GM20000 (cell line): Measurements from ENCODE around the gene CNR1.

Experiments
- DNase-seq: peaks from one replicate; pipeline ENCODE4 v3.0.0; 2012; ENCODE audit warnings: low spot score
- TF ChIP-seq, protein P1 (sequence below): IDR thresholded peaks from 2 replicates; pipeline ENCODE4 v1.5.1; 2012; ENCODE audit warnings: mild to moderate bottlenecking, control low read depth; ENCODE audit errors: extremely low read depth, missing control alignments

CNR1 gene

DNA sequence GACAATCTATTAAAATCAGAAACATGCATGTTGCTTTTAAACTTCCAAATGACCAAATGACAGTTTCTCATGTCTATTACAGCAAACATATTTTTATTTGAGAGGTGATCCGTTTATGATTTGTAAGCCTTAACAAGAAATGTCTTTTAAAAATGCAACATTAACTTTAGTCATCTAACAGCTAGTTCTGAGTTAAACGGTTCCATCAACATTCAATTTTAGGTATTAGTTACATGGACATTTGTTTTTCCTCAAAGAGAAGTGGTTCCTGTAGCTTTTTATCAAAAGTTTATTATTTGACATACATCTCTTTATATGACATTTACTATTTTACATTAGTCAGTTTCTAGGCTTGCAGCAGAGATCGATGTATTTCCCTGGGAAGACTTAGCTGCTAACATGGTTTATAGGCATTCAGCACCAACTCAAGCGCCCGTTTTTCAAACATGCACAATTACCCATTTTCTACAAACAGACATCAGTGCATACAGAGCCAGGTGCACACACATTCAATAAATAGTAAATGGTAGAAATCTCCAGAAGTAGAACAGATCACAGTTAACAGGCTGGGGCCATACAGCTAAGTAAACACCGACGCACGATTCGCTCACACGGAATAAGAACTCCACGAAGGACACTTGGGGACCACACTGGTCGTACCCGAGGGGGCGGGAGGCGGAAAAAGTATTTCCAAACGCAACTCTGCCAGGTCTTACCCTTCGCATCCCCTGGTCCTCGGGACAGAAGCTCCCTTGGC is 882 bp downstream of the CNR1 start:
- DNase-seq = peak; percentile 37
- TF ChIP-seq, protein P1, sequence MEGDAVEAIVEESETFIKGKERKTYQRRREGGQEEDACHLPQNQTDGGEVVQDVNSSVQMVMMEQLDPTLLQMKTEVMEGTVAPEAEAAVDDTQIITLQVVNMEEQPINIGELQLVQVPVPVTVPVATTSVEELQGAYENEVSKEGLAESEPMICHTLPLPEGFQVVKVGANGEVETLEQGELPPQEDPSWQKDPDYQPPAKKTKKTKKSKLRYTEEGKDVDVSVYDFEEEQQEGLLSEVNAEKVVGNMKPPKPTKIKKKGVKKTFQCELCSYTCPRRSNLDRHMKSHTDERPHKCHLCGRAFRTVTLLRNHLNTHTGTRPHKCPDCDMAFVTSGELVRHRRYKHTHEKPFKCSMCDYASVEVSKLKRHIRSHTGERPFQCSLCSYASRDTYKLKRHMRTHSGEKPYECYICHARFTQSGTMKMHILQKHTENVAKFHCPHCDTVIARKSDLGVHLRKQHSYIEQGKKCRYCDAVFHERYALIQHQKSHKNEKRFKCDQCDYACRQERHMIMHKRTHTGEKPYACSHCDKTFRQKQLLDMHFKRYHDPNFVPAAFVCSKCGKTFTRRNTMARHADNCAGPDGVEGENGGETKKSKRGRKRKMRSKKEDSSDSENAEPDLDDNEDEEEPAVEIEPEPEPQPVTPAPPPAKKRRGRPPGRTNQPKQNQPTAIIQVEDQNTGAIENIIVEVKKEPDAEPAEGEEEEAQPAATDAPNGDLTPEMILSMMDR = no peak

DNA sequence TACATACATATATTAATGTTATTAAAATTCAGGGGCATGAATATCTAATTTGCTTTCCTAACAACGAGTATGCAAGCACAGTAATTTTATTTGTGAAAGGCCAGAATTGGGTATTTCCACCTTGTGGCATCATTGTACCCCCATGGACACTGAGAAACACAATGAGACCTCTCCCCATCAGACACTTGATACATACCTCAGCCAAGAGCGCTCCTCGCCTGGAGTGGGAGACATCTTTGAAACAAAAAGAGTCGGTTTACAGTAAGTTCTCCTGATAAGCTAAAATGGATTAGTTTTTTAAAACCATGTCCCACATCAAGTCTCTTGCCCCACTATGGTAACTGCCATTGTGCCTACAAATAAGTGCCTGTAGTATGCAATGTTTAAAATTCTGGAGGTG is 2.1 kb downstream of the CNR1 start:
- DNase-seq = no peak

DNA sequence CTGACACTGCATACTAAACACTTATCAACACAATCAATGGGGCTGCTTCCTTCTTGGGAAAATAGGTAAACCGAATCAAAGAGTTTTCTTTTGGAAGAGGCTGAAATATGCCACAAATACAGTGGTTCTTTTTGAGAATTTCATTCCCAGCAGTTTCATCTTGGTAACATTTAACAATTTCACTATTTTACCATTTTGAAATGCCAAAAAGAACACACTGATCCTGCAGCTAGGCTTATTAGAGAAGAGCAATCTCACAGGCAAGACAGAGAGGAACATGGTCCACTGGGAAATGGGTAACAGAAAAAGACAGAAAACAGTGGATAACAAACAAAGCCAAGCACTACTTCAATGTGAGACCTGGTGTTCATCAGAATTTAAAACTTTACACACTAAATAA is 2.5 kb downstream of the CNR1 start:
- TF ChIP-seq, protein P1 = no peak
- DNase-seq = no peak

More for the DNA sequence above, 2.1 kb downstream of the CNR1 start:
- TF ChIP-seq, protein P1 = no peak

DNA sequence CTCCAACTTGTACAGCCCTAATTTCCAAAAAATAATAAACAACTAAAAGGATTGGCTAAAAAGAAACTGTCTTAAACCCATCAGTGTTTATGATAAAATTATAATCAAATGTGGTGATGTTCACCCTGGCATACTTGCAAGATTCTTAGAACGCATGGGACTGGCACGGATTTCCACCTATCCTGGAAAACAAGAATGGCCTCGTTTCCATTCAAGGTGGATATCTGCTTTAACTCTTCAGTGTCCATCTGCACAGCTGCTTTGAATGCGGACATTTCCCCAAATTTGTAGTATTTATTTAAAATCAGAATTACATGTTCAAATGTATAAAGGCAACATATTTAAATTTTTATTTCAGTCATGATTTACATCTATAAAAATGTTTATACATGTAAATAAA is 4.2 kb downstream of the CNR1 start:
- DNase-seq = no peak
- TF ChIP-seq, protein P1 = no peak

DNA sequence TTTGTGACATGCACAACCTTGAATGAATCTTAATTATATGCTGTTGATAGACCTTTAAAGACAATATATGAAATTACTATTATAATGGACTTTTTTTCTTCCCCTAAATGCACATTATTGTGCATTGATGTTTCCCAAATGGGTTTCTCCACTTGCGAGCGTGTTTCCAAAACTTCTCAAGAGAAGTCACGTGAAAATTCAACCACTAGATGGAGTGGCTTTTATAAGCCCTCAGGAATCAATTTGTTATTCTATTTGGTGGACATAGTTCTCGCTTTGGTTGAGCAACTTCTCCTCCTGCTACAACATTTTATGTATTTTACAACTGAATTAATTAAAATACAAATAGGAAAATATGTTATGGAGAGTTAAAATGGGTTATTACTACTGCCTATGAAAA is 9.0 kb downstream of the CNR1 start:
- no peak for DNase-seq

DNA sequence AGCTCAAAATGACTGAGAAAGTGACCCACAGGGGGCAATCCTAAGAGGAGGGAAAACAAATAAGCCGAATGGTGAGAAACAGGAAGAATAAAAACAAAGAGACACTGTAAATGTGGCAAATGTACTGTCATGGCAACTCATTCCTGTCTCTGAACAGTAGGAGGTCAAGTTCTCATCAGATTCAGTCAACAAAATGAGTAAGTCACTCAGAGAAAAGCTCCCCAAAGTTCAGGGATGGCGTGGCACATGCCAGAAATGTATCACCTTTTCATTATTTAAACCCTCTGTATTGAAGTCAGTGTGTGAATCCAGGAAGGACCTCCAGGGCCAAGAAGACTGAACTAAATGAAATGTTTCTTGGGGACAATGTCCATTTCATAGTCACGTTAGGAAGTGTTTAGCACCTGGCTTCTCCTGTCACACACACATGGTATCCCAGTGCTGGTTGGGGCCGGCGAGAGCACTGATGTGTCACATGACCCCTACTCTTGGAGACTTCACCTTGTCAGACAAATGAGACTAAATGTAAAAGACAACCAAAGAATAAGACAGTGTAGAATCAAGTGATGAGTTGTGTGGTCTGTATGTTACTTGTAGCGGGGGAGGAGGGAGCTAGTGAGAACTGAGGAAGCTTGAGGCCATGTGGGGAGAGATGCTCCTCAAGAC is 20.7 kb downstream of the CNR1 start:
- TF ChIP-seq, protein P1 = no peak
- no peak for DNase-seq

More for the DNA sequence above, 9.0 kb downstream of the CNR1 start:
- TF ChIP-seq, protein P1 = no peak

DNA sequence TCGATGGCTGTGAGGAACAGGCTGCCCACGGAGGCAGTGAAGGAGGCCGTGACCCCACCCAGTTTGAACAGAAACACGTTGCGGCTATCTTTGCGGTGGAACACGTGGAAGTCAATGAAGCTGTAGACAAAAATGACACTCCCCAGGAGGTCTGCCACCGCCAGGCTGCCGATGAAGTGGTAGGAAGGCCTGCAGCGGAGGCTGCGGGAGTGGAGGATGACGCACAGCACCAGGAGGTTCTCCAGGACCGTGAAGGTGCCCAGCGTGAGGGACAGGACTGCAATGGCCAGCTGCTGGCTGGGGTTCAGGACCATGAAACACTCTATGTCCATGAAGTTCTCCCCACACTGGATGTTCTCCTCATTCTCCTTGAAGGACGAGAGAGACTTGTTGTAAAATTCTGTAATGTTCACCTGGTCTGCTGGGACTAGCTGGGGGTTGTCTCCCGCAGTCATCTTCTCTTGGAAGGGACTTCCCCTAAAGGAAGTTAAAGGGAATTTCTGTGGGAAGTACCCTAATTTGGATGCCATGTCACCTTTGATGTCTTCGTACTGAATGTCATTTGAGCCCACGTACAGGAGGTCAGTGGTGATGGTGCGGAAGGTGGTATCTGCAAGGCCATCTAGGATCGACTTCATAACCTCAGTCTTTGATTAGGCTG is 21.4 kb downstream of the CNR1 start:
- DNase-seq = no peak
- TF ChIP-seq, protein P1 = no peak
